ENCODE results near the gene IL1RL2. TPM values are rescaled to one million over a fixed set of nuclear protein-coding genes. Genes with fewer than 3 reads are reported as not detected.

The IL1RL2 gene
- total RNA-seq, 1 experiment from 2014 or later = not detected

DNA sequence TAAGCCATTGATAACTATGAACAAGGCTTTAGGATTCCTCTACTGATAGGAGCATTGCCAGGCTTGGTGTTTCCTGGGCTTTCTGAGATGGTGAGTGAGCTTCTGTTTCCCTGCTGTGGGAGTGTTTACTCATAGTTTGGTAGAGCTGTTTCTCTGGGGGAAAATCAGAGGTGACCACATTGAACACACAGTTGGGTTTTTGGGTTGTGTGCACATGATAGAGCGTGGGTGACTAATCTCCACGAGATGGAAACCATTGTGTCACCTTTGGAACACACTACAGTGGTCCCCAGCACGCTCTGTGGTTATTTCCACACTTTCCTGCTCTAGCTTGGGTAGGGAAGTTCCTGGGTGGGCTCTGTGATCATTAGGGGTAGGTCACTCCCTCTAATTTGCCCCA is 38.9 kb upstream of the IL1RL2 start:
- DNase-seq (ENCODE audit: low spot score) = no peak
- POLR2A ChIA-PET (ENCODE audit: low non-redundant PET) = no interaction called here
- BruUV-seq (replicated peaks) = no TSS peak

GRCh38 chr2:102149243-102149642 is 37.6 kb upstream of the IL1RL2 start:
- POLR2A ChIA-PET (ENCODE audit: low non-redundant PET) = no interaction called here
- no peaks in the 10 kb centered on the region for H3K36me3 ChIP-seq (ENCODE audit: insufficient read depth, low read length, poor library complexity, severe bottlenecking)
- intact Hi-C loops (cut with micrococcal nuclease; ENCODE audit: unreplicated experiment) = no loop called here
- no TSS peak for BruUV-seq (replicated peaks)
- no peak for DNase-seq (ENCODE audit: low spot score)
- H3K4me1 ChIP-seq (ENCODE audit: insufficient read depth, low read length, poor library complexity, severe bottlenecking) = no peaks in the 10 kb centered on the region
- no peak for TF ChIP-seq EZH2 (IDR thresholded peaks at IDR 0.05; ENCODE audit: borderline replicate concordance, low read depth, low read length, poor library complexity, severe bottlenecking)
- TF ChIP-seq CTCF (conservative IDR thresholded peaks at IDR 0.05; ENCODE audit: low read depth, low read length) = no peak
- H3K27me3 ChIP-seq (replicated peaks; ENCODE audit: insufficient read depth, low read depth, low read length, poor library complexity) = no peaks in the 10 kb centered on the region
- CTCF ChIA-PET = no interaction called here
- H3K4me3 ChIP-seq (ENCODE audit: low read depth, low read length, poor library complexity, severe bottlenecking) = no peak overlapping the region
- peaks cover 12% of the 10 kb centered on the region for H3K9me3 ChIP-seq (ENCODE audit: low read depth, low read length, poor library complexity, severe bottlenecking)
- no peak overlapping the region for H3K27ac ChIP-seq (ENCODE audit: low read depth, low read length, poor library complexity, severe bottlenecking)

More for the DNA sequence above, 38.9 kb upstream of the IL1RL2 start:
- Histone ChIP-seq H3K27ac (ENCODE audit: low read depth, low read length, poor library complexity, severe bottlenecking) (no peak overlapping the region), H3K27me3 (replicated peaks; ENCODE audit: insufficient read depth, low read depth, low read length, poor library complexity) (peaks cover 9% of the 10 kb centered on the region), H3K36me3 (ENCODE audit: insufficient read depth, low read length, poor library complexity, severe bottlenecking) (no peaks in the 10 kb centered on the region), H3K4me1 (ENCODE audit: insufficient read depth, low read length, poor library complexity, severe bottlenecking) (no peaks in the 10 kb centered on the region), H3K4me3 (ENCODE audit: low read depth, low read length, poor library complexity, severe bottlenecking) (no peak overlapping the region), H3K9me3 (ENCODE audit: low read depth, low read length, poor library complexity, severe bottlenecking) (peaks cover 12% of the 10 kb centered on the region)
- CTCF ChIA-PET = no interaction called here
- intact Hi-C loops (cut with micrococcal nuclease; ENCODE audit: unreplicated experiment) = no loop called here
- TF ChIP-seq CTCF (conservative IDR thresholded peaks at IDR 0.05; ENCODE audit: low read depth, low read length) (no peak), EZH2 (IDR thresholded peaks at IDR 0.05; ENCODE audit: borderline replicate concordance, low read depth, low read length, poor library complexity, severe bottlenecking) (no peak)

GRCh38 chr2:102149644-102150455 is 37.0 kb upstream of the IL1RL2 start:
- H3K36me3 ChIP-seq (ENCODE audit: insufficient read depth, low read length, poor library complexity, severe bottlenecking) = no peaks in the 10 kb centered on the region
- TF ChIP-seq CTCF (conservative IDR thresholded peaks at IDR 0.05; ENCODE audit: low read depth, low read length) (no peak), EZH2 (IDR thresholded peaks at IDR 0.05; ENCODE audit: borderline replicate concordance, low read depth, low read length, poor library complexity, severe bottlenecking) (no peak)
- H3K4me1 ChIP-seq (ENCODE audit: insufficient read depth, low read length, poor library complexity, severe bottlenecking) = no peaks in the 10 kb centered on the region
- peaks cover 12% of the 10 kb centered on the region for H3K9me3 ChIP-seq (ENCODE audit: low read depth, low read length, poor library complexity, severe bottlenecking)
- H3K4me3 ChIP-seq (ENCODE audit: low read depth, low read length, poor library complexity, severe bottlenecking) = no peak overlapping the region
- no peak overlapping the region for H3K27ac ChIP-seq (ENCODE audit: low read depth, low read length, poor library complexity, severe bottlenecking)
- DNase-seq (ENCODE audit: low spot score) = no peak
- CTCF ChIA-PET = no interaction called here
- H3K27me3 ChIP-seq (replicated peaks; ENCODE audit: insufficient read depth, low read depth, low read length, poor library complexity) = no peaks in the 10 kb centered on the region
- intact Hi-C loops (cut with micrococcal nuclease; ENCODE audit: unreplicated experiment) = no loop called here
- no TSS peak for BruUV-seq (replicated peaks)
- POLR2A ChIA-PET (ENCODE audit: low non-redundant PET) = no interaction called here
